Liver (tissue), 9 donors: ENCODE results near the gene IGFL4. TPM values are rescaled to one million over a fixed set of nuclear protein-coding genes. Genes with fewer than 3 reads are reported as not detected.

Experiments
- DNase-seq: peaks from one replicate; pipeline ENCODE4 v3.0.0-alpha.2; 2017; ENCODE audit warnings: low spot score
- H3K27ac ChIP-seq, 2 donors: one replicate each; pipeline ENCODE4 v1.7.0; 2013; ENCODE audit warnings: inconsistent platforms in 2 of 2, low read length in 2 of 2, control low read depth in 1 of 2, low read depth in 1 of 2, mild to moderate bottlenecking in 1 of 2
- H3K27me3 ChIP-seq, 4 donors: one replicate each; pipeline versions ENCODE4 v1.6.1 to v1.7.0; 2013; ENCODE audit warnings: low read length in 3 of 4, inconsistent platforms in 1 of 4, mild to moderate bottlenecking in 1 of 4, moderate library complexity in 1 of 4; ENCODE audit not compliant: control insufficient read depth in 4 of 4, insufficient read depth in 4 of 4
- H3K36me3 ChIP-seq, 4 donors: one replicate each; pipeline versions ENCODE4 v1.6.1 to v1.7.0; 2013; ENCODE audit warnings: low read length in 3 of 4, mild to moderate bottlenecking in 3 of 4, low read depth in 1 of 4, moderate library complexity in 1 of 4; ENCODE audit not compliant: control insufficient read depth in 4 of 4, insufficient read depth in 3 of 4
- H3K4me1 ChIP-seq, 4 donors: one replicate each; pipeline versions ENCODE4 v1.6.1 to v1.7.0; 2013; ENCODE audit warnings: low read length in 3 of 4, mild to moderate bottlenecking in 3 of 4, moderate library complexity in 1 of 4; ENCODE audit not compliant: control insufficient read depth in 4 of 4, insufficient read depth in 4 of 4
- H3K4me3 ChIP-seq, 3 donors: one replicate each; pipeline versions ENCODE4 v1.6.1 to v1.7.0; 2013; ENCODE audit warnings: low read length in 3 of 3, control low read depth in 1 of 3, low read depth in 1 of 3, mild to moderate bottlenecking in 1 of 3
- H3K9ac ChIP-seq, 2 donors: one replicate each; pipeline ENCODE4 v1.7.0; 2013; ENCODE audit warnings: low read length in 2 of 2, mild to moderate bottlenecking in 2 of 2, moderate library complexity in 2 of 2, control low read depth in 1 of 2, low read depth in 1 of 2
- H3K9me3 ChIP-seq, 4 donors: one replicate each; pipeline versions ENCODE4 v1.6.1 to v1.7.0; 2013; ENCODE audit warnings: low read length in 3 of 4; ENCODE audit not compliant: control insufficient read depth in 4 of 4
- CTCF ChIP-seq: fragments of 150-350 bp; IDR thresholded peaks from 2 replicates; pipeline ENCODE4 v1.5.1; 2017; ENCODE audit warnings: improper control_type of control experiment, low read depth, low read length; ENCODE audit not compliant: missing input control
- EGR1 ChIP-seq, 2 donors: IDR thresholded peaks; 2 replicates each; pipeline ENCODE4 v1.6.1; 2016 to 2018; ENCODE audit warnings: antibody characterized with exemption in 2 of 2, low read depth in 2 of 2
- FOXA1 ChIP-seq: IDR thresholded peaks from 2 replicates; pipeline ENCODE4 v1.6.1; 2016; ENCODE audit warnings: antibody characterized with exemption
- FOXA2 ChIP-seq: IDR thresholded peaks from 2 replicates; pipeline ENCODE4 v1.6.1; 2016; ENCODE audit warnings: antibody characterized with exemption
- GABPA ChIP-seq, 2 donors: IDR thresholded peaks in 1 of 2; conservative IDR thresholded peaks in 1 of 2; 2 replicates each; pipeline ENCODE4 v1.6.1; 2016; ENCODE audit warnings: antibody characterized with exemption in 2 of 2, mild to moderate bottlenecking in 1 of 2, moderate library complexity in 1 of 2
- HNF4A ChIP-seq, 2 donors: conservative IDR thresholded peaks; 2 replicates each; pipeline ENCODE4 v1.6.1; 2016; ENCODE audit warnings: antibody characterized with exemption in 2 of 2, mild to moderate bottlenecking in 2 of 2
- HNF4G ChIP-seq: IDR thresholded peaks from 2 replicates; pipeline ENCODE4 v1.6.1; 2016; ENCODE audit warnings: antibody characterized with exemption
- JUND ChIP-seq, 2 donors: IDR thresholded peaks; 2 replicates each; pipeline ENCODE4 v1.6.1; 2016; ENCODE audit warnings: antibody characterized with exemption in 2 of 2
- MAX ChIP-seq: IDR thresholded peaks from 2 replicates; pipeline ENCODE4 v1.6.1; 2016; ENCODE audit warnings: antibody characterized with exemption
- NR2F2 ChIP-seq: IDR thresholded peaks from 2 replicates; pipeline ENCODE4 v1.6.1; 2016; ENCODE audit warnings: antibody characterized with exemption
- RAD21 ChIP-seq, 2 donors: IDR thresholded peaks; 2 replicates each; pipeline ENCODE4 v1.6.1; 2016; ENCODE audit warnings: antibody characterized with exemption in 2 of 2, mild to moderate bottlenecking in 2 of 2
- REST ChIP-seq: IDR thresholded peaks from 2 replicates; pipeline ENCODE4 v1.6.1; 2016; ENCODE audit warnings: antibody characterized with exemption, mild to moderate bottlenecking
- RXRA ChIP-seq, 2 donors: IDR thresholded peaks; 2 replicates each; pipeline ENCODE4 v1.6.1; 2017 to 2018; ENCODE audit warnings: antibody characterized with exemption in 2 of 2, mild to moderate bottlenecking in 1 of 2
- SP1 ChIP-seq: IDR thresholded peaks from 2 replicates; pipeline ENCODE4 v1.6.1; 2018; ENCODE audit warnings: antibody characterized with exemption, mild to moderate bottlenecking
- TAF1 ChIP-seq: conservative IDR thresholded peaks from 2 replicates; pipeline ENCODE4 v1.6.1; 2016; ENCODE audit warnings: antibody characterized with exemption, mild to moderate bottlenecking
- YY1 ChIP-seq: IDR thresholded peaks from 2 replicates; pipeline ENCODE4 v1.6.1; 2016; ENCODE audit warnings: antibody characterized with exemption, mild to moderate bottlenecking
- ZBTB33 ChIP-seq: IDR thresholded peaks from 2 replicates; pipeline ENCODE4 v1.6.1; 2016; ENCODE audit warnings: antibody characterized with exemption
- WGBS: extraction: QIAGEN DNeasy Blood & Tissue Kit; methylation state at CpG from one replicate; pipeline ENCODE4 v1.1.7; 2013; 5-methylcytosine and 5-hydroxymethylcytosine counted together
- polyA plus RNA-seq, 2 donors: library from polyadenylated mRNA; stranded (reverse) in 1 of 2; unstranded in 1 of 2; fragments of 200-250 nt in 1 of 2; fragments of >200 nt in 1 of 2; fragmentation: Nextera tagmentation in 1 of 2; extraction: Ambion mirVana in 1 of 2; gene quantifications; one replicate each; pipeline versions ENCODE4 v1.2.1 to v1.2.3, GENCODE V29; 2013 to 2015
- total RNA-seq, 2 donors: library from RNA; depleted of rRNA; stranded (reverse); fragments of >200 nt; gene quantifications; one replicate each; pipeline ENCODE4 v1.2.3, GENCODE V29; 2014
- TF ChIP-seq, protein P1 (sequence below): IDR thresholded peaks from 2 replicates; pipeline ENCODE4 v1.6.1; 2016; ENCODE audit warnings: antibody characterized with exemption
- donor health status: healthy.
- donor health status: healthy.
- donor health status: healthy.
- donor health status: healthy.
- donor health status: healthy.

The IGFL4 gene
- total and polyA plus RNA-seq, 4 donors, result not detected

- no peak overlapping the region for H3K9ac ChIP-seq
- peaks cover 0 to 7% (median 4%) of the 10 kb centered on the region in 4 donors for H3K27me3 ChIP-seq
- no peak for DNase-seq
- TF ChIP-seq, protein P1, sequence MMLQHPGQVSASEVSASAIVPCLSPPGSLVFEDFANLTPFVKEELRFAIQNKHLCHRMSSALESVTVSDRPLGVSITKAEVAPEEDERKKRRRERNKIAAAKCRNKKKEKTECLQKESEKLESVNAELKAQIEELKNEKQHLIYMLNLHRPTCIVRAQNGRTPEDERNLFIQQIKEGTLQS, result no peak
- TF ChIP-seq HNF4G, result no peak
- no peak for TF ChIP-seq JUND (IDR thresholded peaks at IDR 0.05)
- TF ChIP-seq HNF4A (conservative IDR thresholded peaks at IDR 0.05), result no peak
- no peak for TF ChIP-seq EGR1 (IDR thresholded peaks at IDR 0.05; ENCODE audit: low read depth in 2 of 2)
- TF ChIP-seq FOXA1, result no peak
- TF ChIP-seq YY1, result no peak
- H3K9me3 ChIP-seq, result peaks cover 0 to 2% (median 0%) of the 10 kb centered on the region in 4 donors
- H3K36me3 ChIP-seq, result no peaks in the 10 kb centered on the region
- no peak overlapping the region for H3K4me3 ChIP-seq
- no peaks in the 10 kb centered on the region for H3K4me1 ChIP-seq
- no peak overlapping the region for H3K27ac ChIP-seq
- WGBS, result 52% methylated on average over 4 of the region's 4 CpGs
These were observed 12.1 kb upstream of the IGFL4 start for GRCh38 chr19:46052896-46053295.

- DNase-seq, result no peak
- Histone ChIP-seq H3K9me3 (peaks cover 0 to 2% (median 0%) of the 10 kb centered on the region in 4 donors), H3K27me3 (peaks cover 0 to 4% (median 2%) of the 10 kb centered on the region in 4 donors), H3K4me1 (no peaks in the 10 kb centered on the region), H3K4me3 (no peak overlapping the region), H3K36me3 (no peaks in the 10 kb centered on the region), H3K27ac (no peak overlapping the region), H3K9ac (no peak overlapping the region)
- 46% methylated on average over 7 of the region's 7 CpGs for WGBS
- TF ChIP-seq RXRA (IDR thresholded peaks at IDR 0.05), result no peak
- TF ChIP-seq REST, result no peak
- TF ChIP-seq MAX, result no peak
- no peak for TF ChIP-seq RAD21 (IDR thresholded peaks at IDR 0.05)
- no peak for TF ChIP-seq JUND (IDR thresholded peaks at IDR 0.05)
- TF ChIP-seq ZBTB33, result no peak
- TF ChIP-seq TAF1, result no peak
- no peak for TF ChIP-seq HNF4A (conservative IDR thresholded peaks at IDR 0.05)
- TF ChIP-seq FOXA2, result no peak
- no peak for TF ChIP-seq NR2F2
- TF ChIP-seq CTCF, result no peak
- TF ChIP-seq HNF4G, result no peak
- TF ChIP-seq, protein P1, result no peak
- TF ChIP-seq EGR1 (IDR thresholded peaks at IDR 0.05; ENCODE audit: low read depth in 2 of 2), result no peak
- no peak for TF ChIP-seq GABPA (IDR thresholded peaks at IDR 0.05 in 1 of 2, conservative IDR thresholded peaks at IDR 0.05 in 1 of 2)
- TF ChIP-seq FOXA1, result no peak
- TF ChIP-seq YY1, result no peak
- no peak for TF ChIP-seq SP1
These were observed 8.8 kb upstream of the IGFL4 start for GRCh38 chr19:46049597-46049996.
